ENCODE results near the gene SLC11A2.

SLC11A2 gene

DNA sequence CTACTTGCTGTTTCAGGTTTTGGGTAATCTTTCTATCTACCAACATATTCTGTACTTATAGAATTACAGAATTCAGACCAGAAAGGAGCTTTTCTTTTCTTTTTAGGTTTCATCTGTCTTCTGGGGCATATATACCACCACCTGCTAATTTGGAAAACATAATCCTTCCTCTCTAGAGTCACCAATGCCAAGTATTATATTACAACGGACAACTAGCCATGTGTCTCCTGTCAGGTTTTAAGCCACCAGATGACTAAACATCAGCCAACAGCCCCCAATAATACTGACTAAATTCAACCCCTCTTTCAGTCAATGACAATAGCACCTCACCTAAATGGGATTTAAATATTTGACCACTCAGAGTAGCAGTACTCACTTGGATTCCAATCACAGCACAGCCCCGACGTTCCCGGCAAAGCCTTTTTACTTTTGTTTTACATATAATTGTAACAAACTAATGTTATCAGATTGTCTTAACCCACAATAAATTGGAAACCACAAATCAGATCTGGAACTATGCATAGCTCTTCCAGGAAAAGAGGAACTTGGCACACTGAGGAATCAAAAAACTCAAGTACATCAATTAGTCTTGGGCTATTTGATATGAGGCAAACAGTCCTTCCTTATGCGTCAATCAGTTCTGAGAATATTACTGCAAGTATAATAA is 13.5 kb downstream of the SLC11A2 start:
- H3K36me3 ChIP-seq (ENCODE audit: insufficient read depth, low read length) = no peaks in the 10 kb centered on the region
- H3K27ac ChIP-seq (ENCODE audit: low read depth, low read length) = no peak overlapping the region
- H3K4me3 ChIP-seq (ENCODE audit: low read depth, low read length) = no peak overlapping the region
- no peaks in the 10 kb centered on the region for H3K4me1 ChIP-seq (ENCODE audit: control insufficient read depth, insufficient read depth, low read length, unreplicated experiment)
- no peak overlapping the region for H2AFZ ChIP-seq (ENCODE audit: low read length, unreplicated experiment)
- peaks cover 43% of the 10 kb centered on the region for H3K79me2 ChIP-seq (ENCODE audit: control insufficient read depth, insufficient read depth, low read length, unreplicated experiment)
- H3K27me3 ChIP-seq (ENCODE audit: insufficient read depth, low read length) = no peaks in the 10 kb centered on the region

DNA sequence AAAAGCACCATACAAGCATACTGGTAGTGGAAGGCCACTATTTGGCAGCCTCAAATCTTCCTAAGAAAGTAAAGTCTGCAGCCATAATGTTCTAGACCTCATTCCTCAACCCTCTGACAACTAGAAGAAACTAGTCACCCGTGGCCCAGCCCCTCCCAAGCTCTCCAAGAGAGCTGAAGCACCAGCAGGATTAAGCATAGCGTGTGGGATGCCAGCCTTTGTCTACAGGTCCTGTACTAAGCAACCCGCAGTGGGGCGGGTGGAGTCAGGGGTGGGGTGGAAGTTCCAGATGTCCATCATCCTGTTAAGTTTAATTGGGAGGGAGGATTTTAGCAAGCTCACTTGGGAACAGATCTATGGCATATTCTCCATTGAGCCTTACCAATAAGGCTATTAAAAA is 14.2 kb downstream of the SLC11A2 start:
- Histone ChIP-seq H3K27ac (ENCODE audit: low read depth, low read length) (no peak overlapping the region), H3K27me3 (ENCODE audit: insufficient read depth, low read length) (no peaks in the 10 kb centered on the region), H3K79me2 (ENCODE audit: control insufficient read depth, insufficient read depth, low read length, unreplicated experiment) (peaks cover 36% of the 10 kb centered on the region), H3K4me1 (ENCODE audit: control insufficient read depth, insufficient read depth, low read length, unreplicated experiment) (no peaks in the 10 kb centered on the region), H3K36me3 (ENCODE audit: insufficient read depth, low read length) (no peaks in the 10 kb centered on the region), H3K4me3 (ENCODE audit: low read depth, low read length) (no peak overlapping the region), H2AFZ (ENCODE audit: low read length, unreplicated experiment) (no peak overlapping the region)

DNA sequence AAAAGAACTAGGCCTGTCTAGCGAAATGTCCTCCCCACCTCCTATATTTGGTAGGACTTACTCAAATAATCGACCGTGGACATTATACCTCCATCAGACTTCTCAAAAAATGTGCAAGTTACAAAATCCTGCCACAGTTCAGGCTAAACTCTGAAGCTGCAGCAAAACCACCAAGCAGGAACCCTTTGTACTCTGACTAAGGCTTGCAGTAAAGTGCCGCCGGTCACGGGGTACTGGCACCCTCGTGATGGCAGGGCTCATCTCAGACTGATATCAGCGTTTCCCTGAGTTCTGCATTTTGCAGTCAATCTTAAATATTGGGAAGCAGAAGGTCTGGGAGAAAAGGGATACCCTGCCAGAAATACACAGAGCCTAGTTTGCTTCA is 17.1 kb downstream of the SLC11A2 start:
- H3K36me3 ChIP-seq (ENCODE audit: insufficient read depth, low read length) = no peaks in the 10 kb centered on the region
- H3K79me2 ChIP-seq (ENCODE audit: control insufficient read depth, insufficient read depth, low read length, unreplicated experiment) = peaks cover 28% of the 10 kb centered on the region
- H3K4me3 ChIP-seq (ENCODE audit: low read depth, low read length) = no peak overlapping the region
- H3K27ac ChIP-seq (ENCODE audit: low read depth, low read length) = no peak overlapping the region
- H3K4me1 ChIP-seq (ENCODE audit: control insufficient read depth, insufficient read depth, low read length, unreplicated experiment) = no peaks in the 10 kb centered on the region
- no peaks in the 10 kb centered on the region for H3K27me3 ChIP-seq (ENCODE audit: insufficient read depth, low read length)
- H2AFZ ChIP-seq (ENCODE audit: low read length, unreplicated experiment) = no peak overlapping the region

- Histone ChIP-seq H3K79me2 (ENCODE audit: control insufficient read depth, insufficient read depth, low read length, unreplicated experiment) (peaks cover 26% of the 10 kb centered on the region), H3K27me3 (ENCODE audit: insufficient read depth, low read length) (no peaks in the 10 kb centered on the region), H2AFZ (ENCODE audit: low read length, unreplicated experiment) (no peak overlapping the region), H3K27ac (ENCODE audit: low read depth, low read length) (no peak overlapping the region), H3K4me1 (ENCODE audit: control insufficient read depth, insufficient read depth, low read length, unreplicated experiment) (no peaks in the 10 kb centered on the region), H3K4me3 (ENCODE audit: low read depth, low read length) (no peak overlapping the region), H3K36me3 (ENCODE audit: insufficient read depth, low read length) (no peaks in the 10 kb centered on the region)
Observed at GRCh38 chr12:51008329-51009055, 17.7 kb downstream of the SLC11A2 start.

DNA sequence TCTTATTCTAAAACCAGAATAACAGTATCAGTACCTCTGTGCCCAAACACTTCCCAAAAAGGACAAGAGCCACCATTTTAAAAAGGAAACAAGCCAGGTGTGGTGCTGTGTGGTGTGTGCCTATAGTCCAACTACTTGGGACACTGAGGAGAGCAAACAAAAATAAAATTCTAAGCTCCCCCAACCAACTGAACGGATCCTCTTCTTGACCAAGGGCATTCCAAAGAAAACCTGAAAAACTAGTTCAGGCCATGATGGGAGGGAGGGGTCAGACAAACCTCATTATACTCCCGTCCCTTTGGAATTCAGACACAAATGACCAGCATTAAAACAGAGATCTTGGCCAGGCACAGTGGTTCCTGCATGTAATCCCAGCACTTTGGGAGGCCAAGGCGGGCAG is 20.5 kb downstream of the SLC11A2 start:
- H3K27ac ChIP-seq (ENCODE audit: low read depth, low read length) = no peak overlapping the region

GRCh38 chr12:51005030-51005429 is 21.2 kb downstream of the SLC11A2 start:
- H3K79me2 ChIP-seq (ENCODE audit: control insufficient read depth, insufficient read depth, low read length, unreplicated experiment) = peaks cover 11% of the 10 kb centered on the region
- no peak overlapping the region for H3K4me3 ChIP-seq (ENCODE audit: low read depth, low read length)
- H3K27me3 ChIP-seq (ENCODE audit: insufficient read depth, low read length) = no peaks in the 10 kb centered on the region
- no peaks in the 10 kb centered on the region for H3K4me1 ChIP-seq (ENCODE audit: control insufficient read depth, insufficient read depth, low read length, unreplicated experiment)
- 0 out of 2 replicates have a peak, but pooled peaks cover 3% of the 10 kb centered on the region for H3K36me3 ChIP-seq (ENCODE audit: insufficient read depth, low read length)
- H2AFZ ChIP-seq (ENCODE audit: low read length, unreplicated experiment) = no peak overlapping the region
- no peak overlapping the region for H3K27ac ChIP-seq (ENCODE audit: low read depth, low read length)

More for the DNA sequence above, 20.5 kb downstream of the SLC11A2 start:
- H2AFZ ChIP-seq (ENCODE audit: low read length, unreplicated experiment) = no peak overlapping the region
- no peaks in the 10 kb centered on the region for H3K27me3 ChIP-seq (ENCODE audit: insufficient read depth, low read length)
- H3K36me3 ChIP-seq (ENCODE audit: insufficient read depth, low read length) = no peaks in the 10 kb centered on the region
- no peaks in the 10 kb centered on the region for H3K4me1 ChIP-seq (ENCODE audit: control insufficient read depth, insufficient read depth, low read length, unreplicated experiment)
- no peak overlapping the region for H3K4me3 ChIP-seq (ENCODE audit: low read depth, low read length)
- peaks cover 11% of the 10 kb centered on the region for H3K79me2 ChIP-seq (ENCODE audit: control insufficient read depth, insufficient read depth, low read length, unreplicated experiment)

GRCh38 chr12:51004504-51004903 is 21.7 kb downstream of the SLC11A2 start:
- H3K27me3 ChIP-seq (ENCODE audit: insufficient read depth, low read length) = no peaks in the 10 kb centered on the region
- H3K4me3 ChIP-seq (ENCODE audit: low read depth, low read length) = no peak overlapping the region
- peaks cover 8% of the 10 kb centered on the region for H3K79me2 ChIP-seq (ENCODE audit: control insufficient read depth, insufficient read depth, low read length, unreplicated experiment)
- H3K27ac ChIP-seq (ENCODE audit: low read depth, low read length) = no peak overlapping the region
- H2AFZ ChIP-seq (ENCODE audit: low read length, unreplicated experiment) = no peak overlapping the region
- H3K36me3 ChIP-seq (ENCODE audit: insufficient read depth, low read length) = 0 out of 2 replicates have a peak, but pooled peaks cover 5% of the 10 kb centered on the region
- H3K4me1 ChIP-seq (ENCODE audit: control insufficient read depth, insufficient read depth, low read length, unreplicated experiment) = no peaks in the 10 kb centered on the region

DNA sequence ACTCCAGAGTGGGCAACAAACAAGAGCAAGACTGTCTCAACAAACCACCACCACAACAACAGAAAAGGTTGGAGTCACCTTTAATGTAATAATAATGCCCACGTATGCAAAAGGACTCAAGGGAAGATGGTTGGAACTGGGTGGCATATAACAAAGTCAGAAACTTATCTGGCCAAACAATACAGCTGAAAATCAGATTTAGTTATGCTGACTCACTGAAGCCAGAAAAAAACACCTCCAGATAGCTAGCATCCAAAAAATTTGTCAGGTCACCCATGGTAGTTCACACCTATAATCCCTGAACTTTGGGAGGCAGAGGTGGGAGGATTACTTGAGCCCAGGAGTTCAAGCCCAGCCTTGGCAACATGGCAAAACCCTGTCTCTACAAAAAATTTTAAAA is 24.4 kb downstream of the SLC11A2 start:
- no peaks in the 10 kb centered on the region for H3K4me1 ChIP-seq (ENCODE audit: control insufficient read depth, insufficient read depth, low read length, unreplicated experiment)
- H3K4me3 ChIP-seq (ENCODE audit: low read depth, low read length) = no peak overlapping the region
- H3K27me3 ChIP-seq (ENCODE audit: insufficient read depth, low read length) = no peaks in the 10 kb centered on the region
- H3K27ac ChIP-seq (ENCODE audit: low read depth, low read length) = no peak overlapping the region
- no peak overlapping the region for H2AFZ ChIP-seq (ENCODE audit: low read length, unreplicated experiment)
- no peaks in the 10 kb centered on the region for H3K79me2 ChIP-seq (ENCODE audit: control insufficient read depth, insufficient read depth, low read length, unreplicated experiment)
- H3K36me3 ChIP-seq (ENCODE audit: insufficient read depth, low read length) = 0 out of 2 replicates have a peak, but pooled peaks cover 5% of the 10 kb centered on the region

DNA sequence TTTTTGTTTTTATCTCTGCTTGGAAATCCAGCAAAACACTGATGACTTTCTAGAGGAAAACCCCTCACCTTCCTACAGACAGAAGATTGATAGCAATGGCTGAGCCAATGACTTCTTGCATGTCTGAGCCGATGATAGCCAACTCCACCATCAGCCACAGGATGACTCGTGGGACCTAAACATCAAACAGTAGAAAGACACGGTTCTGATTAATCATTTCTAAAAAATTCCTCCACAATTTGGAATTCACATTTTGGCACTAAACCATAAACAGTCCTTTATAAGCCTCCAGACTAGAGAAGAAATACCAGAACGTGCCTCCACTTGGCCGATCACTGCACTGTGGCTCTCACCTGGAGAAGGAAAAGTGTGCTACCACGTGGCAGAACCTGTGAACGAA is 25.9 kb downstream of the SLC11A2 start:
- H3K36me3 ChIP-seq (ENCODE audit: insufficient read depth, low read length) = peaks cover 13% of the 10 kb centered on the region

DNA sequence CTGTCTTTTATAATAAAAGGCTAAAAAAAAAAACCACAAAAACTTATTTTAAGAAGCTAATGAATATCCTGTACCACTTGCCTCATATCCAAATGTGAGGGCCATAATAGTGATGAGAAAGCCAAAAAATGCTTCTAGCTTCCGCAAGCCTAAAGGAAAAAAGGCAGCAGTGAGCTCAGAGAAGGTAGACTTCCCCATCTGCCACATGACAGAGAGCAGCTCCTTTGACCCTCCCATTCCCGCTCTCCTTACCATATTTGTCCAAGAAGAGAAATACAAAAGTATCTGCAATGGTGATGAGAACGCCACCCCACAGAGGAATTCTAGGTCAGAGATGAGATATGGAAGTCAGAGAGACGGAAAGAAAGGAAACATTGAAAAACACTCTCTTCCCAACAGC is 27.1 kb downstream of the SLC11A2 start:
- no peak overlapping the region for H3K4me3 ChIP-seq (ENCODE audit: low read depth, low read length)
- H3K27ac ChIP-seq (ENCODE audit: low read depth, low read length) = no peak overlapping the region
- H3K36me3 ChIP-seq (ENCODE audit: insufficient read depth, low read length) = peaks cover 14% of the 10 kb centered on the region
- no peaks in the 10 kb centered on the region for H3K79me2 ChIP-seq (ENCODE audit: control insufficient read depth, insufficient read depth, low read length, unreplicated experiment)
- no peaks in the 10 kb centered on the region for H3K4me1 ChIP-seq (ENCODE audit: control insufficient read depth, insufficient read depth, low read length, unreplicated experiment)
- H2AFZ ChIP-seq (ENCODE audit: low read length, unreplicated experiment) = no peak overlapping the region
- H3K27me3 ChIP-seq (ENCODE audit: insufficient read depth, low read length) = no peaks in the 10 kb centered on the region

More for the DNA sequence above, 25.9 kb downstream of the SLC11A2 start:
- no peak overlapping the region for H3K4me3 ChIP-seq (ENCODE audit: low read depth, low read length)
- no peak overlapping the region for H3K27ac ChIP-seq (ENCODE audit: low read depth, low read length)
- no peaks in the 10 kb centered on the region for H3K79me2 ChIP-seq (ENCODE audit: control insufficient read depth, insufficient read depth, low read length, unreplicated experiment)
- H3K27me3 ChIP-seq (ENCODE audit: insufficient read depth, low read length) = no peaks in the 10 kb centered on the region
- no peak overlapping the region for H2AFZ ChIP-seq (ENCODE audit: low read length, unreplicated experiment)
- no peaks in the 10 kb centered on the region for H3K4me1 ChIP-seq (ENCODE audit: control insufficient read depth, insufficient read depth, low read length, unreplicated experiment)

GRCh38 chr12:50992819-50993218 is 33.4 kb downstream of the SLC11A2 start:
- Histone ChIP-seq H3K4me3 (ENCODE audit: low read depth, low read length) (no peak overlapping the region), H3K36me3 (ENCODE audit: insufficient read depth, low read length) (peaks cover 19% of the 10 kb centered on the region)

More at GRCh38 chr12:50992819-50993218, 33.4 kb downstream of the SLC11A2 start:
- no peaks in the 10 kb centered on the region for H3K79me2 ChIP-seq (ENCODE audit: control insufficient read depth, insufficient read depth, low read length, unreplicated experiment)
- no peak overlapping the region for H3K27ac ChIP-seq (ENCODE audit: low read depth, low read length)
- H2AFZ ChIP-seq (ENCODE audit: low read length, unreplicated experiment) = no peak overlapping the region
- H3K4me1 ChIP-seq (ENCODE audit: control insufficient read depth, insufficient read depth, low read length, unreplicated experiment) = peaks cover 5% of the 10 kb centered on the region
- no peaks in the 10 kb centered on the region for H3K27me3 ChIP-seq (ENCODE audit: insufficient read depth, low read length)

All from ACC112 (cell line).